Measurements from ENCODE around the gene SLC23A1. TPM values are rescaled to one million over a fixed set of nuclear protein-coding genes. Genes with fewer than 3 reads are reported as not detected.
"Not testable (repeated sequence)": the region's sequence is repeated elsewhere in the genome, so short reads cannot be mapped to it uniquely, and the experiment has no call there.

The SLC23A1 gene
- total and polyA plus RNA-seq, 4 donors, result 0.30 to 4.4 (median 0.79) TPM

GRCh38 chr5:139354186-139354585 lies 28.9 kb downstream of the SLC23A1 start:
- no peak for DNase-seq
- no peaks in the 10 kb centered on the region for H3K27me3 ChIP-seq (ENCODE audit: control insufficient read depth in 3 of 3, insufficient read depth in 3 of 3, low read length in 2 of 3)
- ATAC-seq (ENCODE audit: insufficient read depth, low FRiP score), result no peak
- H3K4me1 ChIP-seq (ENCODE audit: control insufficient read depth in 5 of 5, insufficient read depth in 5 of 5, low read length in 5 of 5), result peaks cover 0 to 2% (median 0%) of the 10 kb centered on the region in 5 donors
- no peak overlapping the region for H3K4me3 ChIP-seq
- no peak for TF ChIP-seq CTCF (IDR thresholded peaks at IDR 0.05; ENCODE audit: control extremely low read depth, extremely low read depth)
- H3K27ac ChIP-seq (ENCODE audit: low read depth in 1 of 2, low read length in 1 of 2), result no peak overlapping the region
- H3K9me3 ChIP-seq (ENCODE audit: control insufficient read depth in 4 of 4, insufficient read depth in 3 of 4, low read length in 3 of 4), result no peaks in the 10 kb centered on the region
- H3K9ac ChIP-seq (ENCODE audit: insufficient read depth in 1 of 2, low read length in 2 of 2), result no peak overlapping the region
- 97 to 99% methylated on average over 3 of the region's 3 CpGs for WGBS, 2 donors
- H3K36me3 ChIP-seq (ENCODE audit: control insufficient read depth in 4 of 4, insufficient read depth in 4 of 4, low read length in 4 of 4), result peaks cover 0 to 6% (median 6%) of the 10 kb centered on the region in 4 donors

- H3K4me1 ChIP-seq (ENCODE audit: control insufficient read depth in 5 of 5, insufficient read depth in 5 of 5, low read length in 5 of 5), result peaks cover 0 to 14% (median 4%) of the 10 kb centered on the region in 5 donors
- H3K27me3 ChIP-seq (ENCODE audit: control insufficient read depth in 3 of 3, insufficient read depth in 3 of 3, low read length in 2 of 3); H3K9me3 ChIP-seq (ENCODE audit: control insufficient read depth in 4 of 4, insufficient read depth in 3 of 4, low read length in 3 of 4); ATAC-seq (ENCODE audit: insufficient read depth, low FRiP score); H3K36me3 ChIP-seq (ENCODE audit: control insufficient read depth in 4 of 4, insufficient read depth in 4 of 4, low read length in 4 of 4); H3K4me3 ChIP-seq; H3K27ac ChIP-seq (ENCODE audit: low read depth in 1 of 2, low read length in 1 of 2); H3K9ac ChIP-seq (ENCODE audit: insufficient read depth in 1 of 2, low read length in 2 of 2); DNase-seq: not testable (repeated sequence)
- WGBS, 2 donors, result 93 to 94% methylated on average over 9 of the region's 9 CpGs
These were observed 35.2 kb downstream of the SLC23A1 start for GRCh38 chr5:139347863-139348262.

- DNase-seq; H3K4me3 ChIP-seq; H3K36me3 ChIP-seq (ENCODE audit: control insufficient read depth in 4 of 4, insufficient read depth in 4 of 4, low read length in 4 of 4); ATAC-seq (ENCODE audit: insufficient read depth, low FRiP score); H3K27ac ChIP-seq (ENCODE audit: low read depth in 1 of 2, low read length in 1 of 2); H3K9ac ChIP-seq (ENCODE audit: insufficient read depth in 1 of 2, low read length in 2 of 2); H3K27me3 ChIP-seq (ENCODE audit: control insufficient read depth in 3 of 3, insufficient read depth in 3 of 3, low read length in 2 of 3); H3K9me3 ChIP-seq (ENCODE audit: control insufficient read depth in 4 of 4, insufficient read depth in 3 of 4, low read length in 3 of 4): not testable (repeated sequence)
- 93 to 96% methylated on average over 8 of the region's 8 CpGs for WGBS, 2 donors
- peaks cover 0 to 26% (median 4%) of the 10 kb centered on the region in 5 donors for H3K4me1 ChIP-seq (ENCODE audit: control insufficient read depth in 5 of 5, insufficient read depth in 5 of 5, low read length in 5 of 5)
These were observed 37.7 kb downstream of the SLC23A1 start for GRCh38 chr5:139345442-139345841.

- no peak for ATAC-seq (ENCODE audit: insufficient read depth, low FRiP score)
- H3K27ac ChIP-seq (ENCODE audit: low read depth in 1 of 2, low read length in 1 of 2), result no peak overlapping the region
- H3K36me3 ChIP-seq (ENCODE audit: control insufficient read depth in 4 of 4, insufficient read depth in 4 of 4, low read length in 4 of 4), result peaks cover 0 to 9% (median 7%) of the 10 kb centered on the region in 4 donors
- WGBS, 2 donors, result 57 to 89% methylated on average over 2 of the region's 2 CpGs
- no peak for TF ChIP-seq CTCF (IDR thresholded peaks at IDR 0.05; ENCODE audit: control extremely low read depth, extremely low read depth)
- H3K4me1 ChIP-seq (ENCODE audit: control insufficient read depth in 5 of 5, insufficient read depth in 5 of 5, low read length in 5 of 5), result peaks cover 0 to 26% (median 4%) of the 10 kb centered on the region in 5 donors
- no peak overlapping the region for H3K4me3 ChIP-seq
- DNase-seq, result no peak
- no peaks in the 10 kb centered on the region for H3K9me3 ChIP-seq (ENCODE audit: control insufficient read depth in 4 of 4, insufficient read depth in 3 of 4, low read length in 3 of 4)
- no peak overlapping the region for H3K9ac ChIP-seq (ENCODE audit: insufficient read depth in 1 of 2, low read length in 2 of 2)
- no peaks in the 10 kb centered on the region for H3K27me3 ChIP-seq (ENCODE audit: control insufficient read depth in 3 of 3, insufficient read depth in 3 of 3, low read length in 2 of 3)
These were observed 38.9 kb downstream of the SLC23A1 start for GRCh38 chr5:139344177-139344576.
